Mucosa of stomach (tissue), 1 donor: Measurements from ENCODE around the gene GNG2.
A peak's percentile ranks its signal among the peaks of the same experiment; 100 is the strongest.

Source experiments
- H3K27me3 ChIP-seq: one replicate; pipeline ENCODE4 v1.7.0; 2013; ENCODE audit warnings: mild to moderate bottlenecking, low read length; ENCODE audit not compliant: control insufficient read depth, insufficient read depth
- H3K36me3 ChIP-seq: one replicate; pipeline ENCODE4 v1.7.0; 2013; ENCODE audit warnings: low read length; ENCODE audit not compliant: control insufficient read depth, insufficient read depth
- H3K4me1 ChIP-seq: one replicate; pipeline ENCODE4 v1.7.0; 2013; ENCODE audit warnings: mild to moderate bottlenecking, low read length; ENCODE audit not compliant: control insufficient read depth, insufficient read depth
- H3K4me3 ChIP-seq: one replicate; pipeline ENCODE4 v1.7.0; 2013; ENCODE audit warnings: low read length
- H3K9ac ChIP-seq: one replicate; pipeline ENCODE4 v1.7.0; 2013; ENCODE audit warnings: mild to moderate bottlenecking, low read length, moderate library complexity
- H3K9me3 ChIP-seq: one replicate; pipeline ENCODE4 v1.7.0; 2013; ENCODE audit warnings: mild to moderate bottlenecking, low read length, moderate library complexity; ENCODE audit not compliant: control insufficient read depth
- donor health status: Pancreatic carcinoma.

The GNG2 gene

DNA sequence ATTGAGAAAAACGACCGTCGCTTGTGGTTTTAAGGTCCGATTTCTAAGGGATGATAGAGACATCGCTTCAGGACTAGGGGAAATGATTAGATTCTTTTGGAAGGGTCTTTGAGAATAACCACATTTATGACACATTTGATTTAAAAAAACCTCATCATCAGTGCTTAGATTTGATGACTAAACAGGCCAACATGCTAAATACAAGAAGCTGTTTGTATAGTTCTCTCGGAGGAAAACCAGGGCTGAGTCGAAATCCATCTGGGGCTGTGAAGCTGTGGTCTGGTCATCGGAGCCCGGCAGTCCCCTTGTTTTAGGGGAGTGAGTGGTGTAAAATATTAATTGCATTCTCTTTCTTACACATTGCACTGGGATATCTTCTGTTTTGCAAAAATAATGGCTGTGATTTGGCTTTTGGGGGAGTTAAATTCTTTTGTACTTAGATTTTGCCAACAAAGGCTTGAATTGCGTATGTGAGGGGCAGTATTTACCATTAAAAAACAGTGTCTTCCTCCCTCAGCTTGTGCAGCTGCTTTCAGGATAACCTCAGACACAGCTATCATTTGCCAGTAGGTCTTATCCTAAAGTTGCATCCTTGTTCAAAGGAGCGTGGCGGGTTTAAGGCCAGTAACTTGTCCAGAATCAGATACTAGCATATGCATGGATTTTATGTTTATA is 550 bp downstream of the GNG2 start:
- Histone ChIP-seq H3K4me1 (peaks cover 1% of the 10 kb centered on the region), H3K36me3 (no peaks in the 10 kb centered on the region), H3K4me3 (peak overlapping the region; percentile 17), H3K9me3 (no peaks in the 10 kb centered on the region), H3K27me3 (peaks cover 6% of the 10 kb centered on the region), H3K9ac (peak overlapping the region; percentile 60)

- H3K36me3 ChIP-seq = no peaks in the 10 kb centered on the region
- H3K9ac ChIP-seq = no peak overlapping the region
- peaks cover 7% of the 10 kb centered on the region for H3K4me1 ChIP-seq
- peaks cover 6% of the 10 kb centered on the region for H3K27me3 ChIP-seq
- H3K9me3 ChIP-seq = no peaks in the 10 kb centered on the region
- H3K4me3 ChIP-seq = no peak overlapping the region
Observed at GRCh38 chr14:51862176-51862796, 1.9 kb downstream of the GNG2 start.

- Histone ChIP-seq H3K9me3 (no peaks in the 10 kb centered on the region), H3K36me3 (no peaks in the 10 kb centered on the region), H3K4me3 (no peak overlapping the region), H3K4me1 (peaks cover 7% of the 10 kb centered on the region), H3K27me3 (peaks cover 6% of the 10 kb centered on the region), H3K9ac (no peak overlapping the region)
Observed at GRCh38 chr14:51862860-51863259, 2.4 kb downstream of the GNG2 start.

DNA sequence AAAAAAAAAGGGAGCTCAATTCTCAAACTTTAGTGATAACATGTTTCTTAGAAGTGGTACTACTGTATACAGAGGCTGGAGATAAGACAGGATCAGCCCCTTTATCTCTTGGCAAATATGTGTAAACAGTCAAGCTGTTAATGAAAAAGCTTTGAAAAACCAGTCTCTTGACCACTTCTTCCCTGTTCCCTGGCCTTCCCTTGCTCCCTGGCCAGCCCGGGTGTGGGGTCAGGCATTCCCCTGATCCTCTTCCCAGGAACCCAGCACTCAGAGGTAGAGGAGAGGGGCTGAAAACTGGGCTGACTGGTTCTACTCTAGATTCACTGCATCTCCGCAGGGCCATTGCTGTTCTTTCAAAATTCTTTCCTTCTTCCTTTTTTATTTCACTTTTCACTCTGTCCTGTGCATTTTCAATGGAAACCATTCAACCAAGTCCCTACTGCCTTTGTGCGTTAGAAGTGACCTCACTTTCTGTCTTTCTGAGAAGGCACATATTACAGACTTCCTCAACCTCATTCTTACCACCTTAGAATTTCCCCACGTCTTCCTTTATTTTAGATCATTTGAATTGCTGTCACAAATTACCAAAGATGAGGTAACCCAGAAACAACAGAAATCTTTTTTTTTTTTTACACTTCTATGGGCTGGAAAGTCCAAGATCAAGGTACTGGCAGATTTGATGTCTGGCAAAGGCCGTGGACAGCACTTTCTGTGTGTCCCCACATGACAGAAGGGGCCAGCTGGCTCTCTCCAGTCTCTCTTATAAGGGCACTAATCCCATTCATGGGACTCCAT is 5.7 kb downstream of the GNG2 start:
- Histone ChIP-seq H3K4me1 (peaks cover 7% of the 10 kb centered on the region), H3K36me3 (no peaks in the 10 kb centered on the region), H3K9me3 (no peaks in the 10 kb centered on the region), H3K9ac (no peak overlapping the region), H3K4me3 (no peak overlapping the region), H3K27me3 (no peaks in the 10 kb centered on the region)

- Histone ChIP-seq H3K36me3 (no peaks in the 10 kb centered on the region), H3K4me1 (peaks cover 7% of the 10 kb centered on the region), H3K4me3 (no peak overlapping the region), H3K9me3 (no peaks in the 10 kb centered on the region), H3K27me3 (no peaks in the 10 kb centered on the region), H3K9ac (no peak overlapping the region)
Observed at GRCh38 chr14:51867741-51868140, 7.3 kb downstream of the GNG2 start.

- H3K27me3 ChIP-seq = no peaks in the 10 kb centered on the region
- H3K9ac ChIP-seq = no peak overlapping the region
- no peaks in the 10 kb centered on the region for H3K9me3 ChIP-seq
- H3K36me3 ChIP-seq = no peaks in the 10 kb centered on the region
- H3K4me3 ChIP-seq = no peak overlapping the region
- H3K4me1 ChIP-seq = peaks cover 7% of the 10 kb centered on the region
Observed at GRCh38 chr14:51868405-51868804, 8.0 kb downstream of the GNG2 start.

DNA sequence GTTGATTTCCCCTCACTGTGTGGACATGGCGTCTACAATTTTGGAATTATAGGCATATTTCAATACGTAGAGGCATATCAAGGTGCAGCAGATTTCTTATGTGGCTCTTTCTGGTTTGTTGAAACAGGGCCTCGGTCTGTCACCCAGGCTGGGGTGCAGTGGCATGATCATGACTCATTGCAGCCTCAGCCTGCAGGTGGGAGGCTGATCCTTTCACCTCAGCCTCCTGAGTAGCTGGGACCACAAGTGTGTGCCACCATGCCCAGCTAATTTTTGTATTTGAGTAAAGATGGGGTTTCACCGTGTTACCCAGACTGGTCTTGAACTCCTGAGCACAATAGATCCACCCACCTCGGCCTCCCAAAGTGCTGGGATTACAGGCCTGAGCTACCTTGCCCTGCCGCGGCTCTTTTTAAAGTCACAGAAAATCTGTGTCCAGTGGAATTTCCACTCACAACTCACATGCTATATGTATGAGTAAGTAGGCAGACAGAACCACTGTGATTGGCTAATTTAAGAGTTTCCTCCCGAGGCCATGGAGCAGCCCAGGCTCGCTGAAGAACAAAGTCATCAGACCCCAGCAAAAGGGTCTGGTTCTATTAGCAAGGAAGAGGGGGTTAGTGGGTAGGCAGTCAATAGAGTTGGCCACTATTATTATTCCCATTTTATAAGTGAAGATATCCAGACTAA is 9.1 kb downstream of the GNG2 start:
- no peak overlapping the region for H3K4me3 ChIP-seq
- no peaks in the 10 kb centered on the region for H3K36me3 ChIP-seq
- H3K9me3 ChIP-seq = no peaks in the 10 kb centered on the region
- H3K4me1 ChIP-seq = peaks cover 7% of the 10 kb centered on the region
- no peak overlapping the region for H3K9ac ChIP-seq
- no peaks in the 10 kb centered on the region for H3K27me3 ChIP-seq

DNA sequence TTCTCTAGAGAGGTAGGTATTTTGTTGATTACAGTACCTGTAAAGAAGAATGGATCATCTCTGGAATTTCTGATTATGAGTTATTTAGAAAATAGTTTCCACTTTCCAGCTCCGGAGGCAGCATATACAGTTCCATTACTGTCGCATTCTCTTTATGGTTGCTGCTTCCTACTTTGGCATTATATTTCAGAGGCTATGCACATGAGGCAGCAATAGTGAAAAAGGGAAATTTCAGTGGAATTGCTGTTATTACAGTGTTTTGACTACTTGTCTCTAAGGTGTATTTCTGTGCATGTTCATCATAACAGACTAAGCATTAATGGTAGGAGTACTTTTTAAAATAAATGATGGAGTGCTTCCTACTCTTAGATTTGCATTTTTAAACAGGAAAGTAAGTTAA is 10.2 kb downstream of the GNG2 start:
- Histone ChIP-seq H3K9ac (no peak overlapping the region), H3K4me1 (peaks cover 7% of the 10 kb centered on the region), H3K27me3 (no peaks in the 10 kb centered on the region), H3K36me3 (no peaks in the 10 kb centered on the region), H3K4me3 (no peak overlapping the region), H3K9me3 (no peaks in the 10 kb centered on the region)

- Histone ChIP-seq H3K4me3 (no peak overlapping the region), H3K36me3 (no peaks in the 10 kb centered on the region), H3K9me3 (no peaks in the 10 kb centered on the region), H3K27me3 (no peaks in the 10 kb centered on the region), H3K4me1 (no peaks in the 10 kb centered on the region), H3K9ac (no peak overlapping the region)
Observed at GRCh38 chr14:51871846-51872245, 11.4 kb downstream of the GNG2 start.

DNA sequence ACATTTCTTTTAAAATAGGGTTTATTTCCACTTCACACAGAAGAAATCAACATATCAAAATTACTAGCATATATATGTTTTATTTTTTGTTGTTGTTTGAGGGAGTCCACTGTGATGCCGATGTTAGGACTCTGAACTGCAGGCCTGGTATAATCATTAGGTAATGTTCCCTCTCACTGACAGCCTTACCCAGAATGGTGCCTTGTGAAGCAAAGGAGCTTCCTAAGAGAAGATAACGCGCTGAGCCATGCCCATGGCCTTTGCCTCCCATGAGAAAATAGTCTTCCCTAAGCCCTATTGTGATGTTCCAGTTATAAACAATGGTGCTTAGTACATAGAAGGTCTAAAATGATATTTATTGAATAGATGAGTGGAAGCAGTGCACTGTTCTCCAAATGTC is 12.0 kb downstream of the GNG2 start:
- Histone ChIP-seq H3K9me3 (no peaks in the 10 kb centered on the region), H3K36me3 (no peaks in the 10 kb centered on the region), H3K9ac (no peak overlapping the region), H3K27me3 (no peaks in the 10 kb centered on the region), H3K4me3 (no peak overlapping the region), H3K4me1 (no peaks in the 10 kb centered on the region)

DNA sequence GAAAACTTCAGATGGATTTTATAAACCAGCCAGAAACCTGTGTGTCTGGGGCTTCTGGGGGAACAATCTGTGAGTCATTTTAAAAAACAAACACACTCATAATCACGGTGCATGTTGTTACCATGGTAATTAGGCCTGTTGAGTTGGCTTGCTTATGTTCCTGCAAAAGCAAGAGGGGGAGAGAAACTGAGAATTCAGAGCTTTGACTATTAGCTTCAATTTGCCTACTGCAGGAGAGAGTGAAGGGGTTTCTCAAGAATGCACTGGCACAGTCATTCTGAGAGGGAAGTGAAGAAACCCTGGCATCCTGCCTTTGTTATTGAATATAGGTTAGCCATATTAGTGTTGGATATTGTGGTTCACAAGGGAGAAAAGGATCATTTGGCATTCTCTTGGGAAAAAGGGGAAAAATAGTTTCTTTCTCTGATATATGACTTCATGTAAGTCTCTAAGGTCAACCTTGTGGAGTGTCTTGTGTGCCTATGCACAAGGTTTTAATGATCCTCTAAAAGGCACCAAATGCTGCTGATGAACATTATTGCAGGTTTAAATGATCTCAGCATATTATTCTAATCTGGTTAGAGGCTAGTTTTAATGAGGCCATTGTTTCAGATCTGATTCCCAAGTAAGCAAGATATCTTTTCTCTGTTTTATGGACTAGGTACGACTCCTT is 12.9 kb downstream of the GNG2 start:
- no peaks in the 10 kb centered on the region for H3K36me3 ChIP-seq
- H3K4me3 ChIP-seq = no peak overlapping the region
- no peaks in the 10 kb centered on the region for H3K27me3 ChIP-seq
- no peak overlapping the region for H3K9ac ChIP-seq
- no peaks in the 10 kb centered on the region for H3K9me3 ChIP-seq
- H3K4me1 ChIP-seq = no peaks in the 10 kb centered on the region
